Measurements from ENCODE around the gene ZC3HAV1. TPM values are rescaled to one million over a fixed set of nuclear protein-coding genes. Genes with fewer than 3 reads are reported as not detected.

The ZC3HAV1 gene
- total and polyA plus RNA-seq, 9 of the 15 experiments (the other 6 are each of a cell fraction or from before 2014, with no cell fraction given), result 11.9 to 40.5 (median 23.9) TPM

GRCh38 chr7:139133335-139134139, 24.0 kb upstream of the ZC3HAV1 start (continued):
- peak in 1 of 2 experiments; percentile 97; a peak in 2 of 4 replicates for TF ChIP-seq BCLAF1 (IDR thresholded peaks at IDR 0.05; ENCODE audit: borderline replicate concordance in 1 of 2, control insufficient read depth in 1 of 2, low read depth in 2 of 2, low read length in 1 of 2)
- TF ChIP-seq C11orf30 (IDR thresholded peaks at IDR 0.05; ENCODE audit: low read depth), result peak; percentile 95
- TF ChIP-seq DPF2 (IDR thresholded peaks at IDR 0.05), result peak; percentile 55; the same call in 1 of the 2 replicates
- TF ChIP-seq MCM2 (IDR thresholded peaks at IDR 0.05; ENCODE audit: low read depth), result no peak
- TF ChIP-seq SREBF1 (IDR thresholded peaks at IDR 0.05; ENCODE audit: borderline replicate concordance, low read depth, low read length), result 0 out of 2 replicates have a peak, but pooled peaks have one; percentile 64
- TF ChIP-seq PTTG1 (tag; IDR thresholded peaks at IDR 0.05; ENCODE audit: low read depth), result no peak
- no peak; the same call in 1 of the 2 replicates for TF ChIP-seq CREB3 (tag; conservative IDR thresholded peaks at IDR 0.05; ENCODE audit: low read depth)
- TF ChIP-seq ZNF592 (IDR thresholded peaks at IDR 0.05), result peak; percentile 78; the same call in 1 of the 2 replicates
- TF ChIP-seq GTF2B (IDR thresholded peaks at IDR 0.05; ENCODE audit: extremely low read depth, insufficient read length), result no peak
- no peak for TF ChIP-seq ZNF253 (CRISPR knock-in tag; conservative IDR thresholded peaks at IDR 0.05)
- TF ChIP-seq ZNF431 (CRISPR knock-in tag; IDR thresholded peaks at IDR 0.05), result peak; percentile 54; the same call in 1 of the 2 replicates
- peak; percentile 53; the same call in 1 of the 2 replicates for TF ChIP-seq NFIC (IDR thresholded peaks at IDR 0.05)
- 0 out of 2 replicates have a peak, but pooled peaks have one; percentile 16 for TF ChIP-seq ZNF134 (CRISPR knock-in tag; conservative IDR thresholded peaks at IDR 0.05)
- TF ChIP-seq OTX1 (CRISPR knock-in tag; IDR thresholded peaks at IDR 0.05), result peak; percentile 42; the same call in 1 of the 2 replicates
- TF ChIP-seq SIN3B (IDR thresholded peaks at IDR 0.05; ENCODE audit: low read depth), result peak; percentile 90
- no peak for TF ChIP-seq THRB (CRISPR knock-in tag; conservative IDR thresholded peaks at IDR 0.05)
- TF ChIP-seq CBFA2T3 (IDR thresholded peaks at IDR 0.05), result peak; percentile 2; the same call in 1 of the 2 replicates

Measured in K562 (cell line).